ENCODE measurements around the gene ZNF566.
A peak's percentile ranks its signal among the peaks of the same experiment; 100 is the strongest.

ZNF566 gene

DNA sequence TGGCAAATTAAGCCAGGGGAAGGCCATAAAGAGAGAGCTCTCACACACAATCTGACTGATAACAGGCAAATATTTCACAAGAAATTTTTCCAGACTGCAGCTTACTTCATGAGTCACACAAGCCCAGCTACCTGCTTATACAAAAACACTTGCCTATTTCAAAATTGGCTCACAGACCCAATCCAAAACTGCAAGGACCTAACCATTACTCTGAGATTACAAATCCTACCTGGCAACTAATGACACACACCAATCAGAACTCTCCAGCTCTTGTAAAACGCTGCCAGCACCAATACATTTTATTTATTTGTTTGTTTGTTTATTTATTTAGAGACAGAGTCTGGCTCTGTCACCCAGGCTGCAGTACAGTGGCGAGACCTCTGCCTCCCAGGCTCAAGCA is 52.8 kb downstream of the ZNF566 start:
- DNase-seq: no peak

DNA sequence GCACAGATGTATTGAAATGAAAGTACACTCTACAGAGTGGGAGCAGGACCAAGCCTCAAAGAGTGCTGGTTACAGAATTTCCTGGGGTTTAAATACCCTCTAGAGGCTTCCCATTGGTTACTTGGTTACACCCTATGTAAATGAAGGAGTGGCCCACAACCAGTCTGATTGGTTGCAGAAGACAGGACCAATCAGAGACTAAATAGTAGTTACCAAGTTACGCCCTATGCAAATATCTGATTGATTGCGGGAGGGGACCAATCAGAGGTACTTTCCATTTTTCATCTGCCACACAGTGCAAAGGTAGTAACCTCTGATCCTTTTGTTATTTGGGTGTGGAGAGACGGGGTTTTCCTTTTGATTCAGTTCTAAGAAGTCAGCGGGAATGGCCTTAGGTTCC is 65.4 kb downstream of the ZNF566 start:
- DNase-seq: no peak

DNA sequence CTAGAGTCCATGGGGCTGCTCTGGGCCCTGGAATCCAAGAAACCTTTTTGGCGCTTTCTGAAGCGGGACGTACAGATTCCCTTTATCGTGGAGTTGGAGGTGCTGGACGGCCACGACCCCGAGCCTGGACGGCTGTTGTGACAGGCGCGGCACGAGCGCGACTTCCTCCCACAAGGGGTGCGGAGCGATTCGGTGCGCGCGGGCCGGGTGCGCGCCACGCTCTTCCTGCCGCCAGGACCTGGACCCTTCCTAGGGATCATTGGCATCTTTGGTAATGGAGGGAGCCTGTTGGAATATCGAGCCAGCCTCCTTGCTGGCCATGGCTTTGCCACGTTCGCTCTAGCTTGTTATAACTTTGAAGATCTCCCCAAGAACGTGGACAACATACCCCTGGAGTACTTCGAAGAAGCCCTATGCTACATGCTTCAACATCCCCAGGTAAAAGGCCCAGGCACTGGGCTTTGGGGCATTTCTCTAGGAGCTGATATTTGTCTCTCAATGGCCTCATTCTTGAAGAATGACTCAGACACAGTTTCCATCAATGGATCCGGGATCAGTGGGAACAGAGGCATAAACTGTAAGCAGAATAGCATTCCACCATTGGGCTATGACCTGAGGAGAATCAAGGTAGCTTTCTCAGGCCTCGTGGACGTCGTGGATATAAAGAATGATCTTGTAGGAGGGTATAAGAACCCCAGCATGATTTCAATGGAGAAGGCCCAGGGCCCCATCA is 67.4 kb downstream of the ZNF566 start:
- no peak for DNase-seq

DNA sequence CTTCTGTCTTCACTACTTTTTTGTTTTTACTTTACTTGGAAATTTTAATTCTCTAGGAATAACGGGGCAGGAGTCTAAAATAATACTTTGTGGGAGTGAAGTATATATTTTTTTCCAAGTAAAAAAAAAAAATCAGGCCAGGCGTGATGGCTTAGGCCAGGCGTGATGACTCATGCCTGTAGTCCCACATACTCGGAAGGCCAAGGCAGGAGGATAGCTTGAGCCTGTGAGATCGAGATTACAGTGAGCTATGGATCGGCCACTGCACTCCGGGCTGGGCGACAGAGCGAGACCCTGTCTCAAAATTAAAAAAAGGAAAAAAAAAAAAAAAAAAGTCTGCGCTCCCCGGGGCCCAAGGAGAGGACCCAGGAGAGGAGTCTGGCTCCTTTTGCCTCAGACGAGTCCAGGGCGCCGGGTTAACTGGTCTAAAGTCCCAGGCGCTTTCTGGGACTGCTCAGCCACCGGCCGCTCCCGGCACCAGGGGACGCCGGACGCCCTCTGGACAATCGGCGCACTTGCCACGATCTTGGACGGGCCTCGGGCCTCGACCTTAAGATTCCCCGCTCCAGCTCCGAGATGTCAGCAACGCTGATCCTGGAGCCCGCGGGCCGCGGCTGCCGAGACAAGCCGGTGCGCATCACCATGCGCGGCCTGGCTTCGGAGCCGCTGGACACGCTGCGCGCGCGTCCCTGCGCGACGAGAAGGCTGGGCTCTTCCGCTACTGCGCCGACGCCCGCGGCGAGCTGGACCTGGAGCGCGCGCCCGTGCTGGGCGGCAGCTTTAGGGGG is 68.2 kb downstream of the ZNF566 start:
- no peak for DNase-seq

DNA sequence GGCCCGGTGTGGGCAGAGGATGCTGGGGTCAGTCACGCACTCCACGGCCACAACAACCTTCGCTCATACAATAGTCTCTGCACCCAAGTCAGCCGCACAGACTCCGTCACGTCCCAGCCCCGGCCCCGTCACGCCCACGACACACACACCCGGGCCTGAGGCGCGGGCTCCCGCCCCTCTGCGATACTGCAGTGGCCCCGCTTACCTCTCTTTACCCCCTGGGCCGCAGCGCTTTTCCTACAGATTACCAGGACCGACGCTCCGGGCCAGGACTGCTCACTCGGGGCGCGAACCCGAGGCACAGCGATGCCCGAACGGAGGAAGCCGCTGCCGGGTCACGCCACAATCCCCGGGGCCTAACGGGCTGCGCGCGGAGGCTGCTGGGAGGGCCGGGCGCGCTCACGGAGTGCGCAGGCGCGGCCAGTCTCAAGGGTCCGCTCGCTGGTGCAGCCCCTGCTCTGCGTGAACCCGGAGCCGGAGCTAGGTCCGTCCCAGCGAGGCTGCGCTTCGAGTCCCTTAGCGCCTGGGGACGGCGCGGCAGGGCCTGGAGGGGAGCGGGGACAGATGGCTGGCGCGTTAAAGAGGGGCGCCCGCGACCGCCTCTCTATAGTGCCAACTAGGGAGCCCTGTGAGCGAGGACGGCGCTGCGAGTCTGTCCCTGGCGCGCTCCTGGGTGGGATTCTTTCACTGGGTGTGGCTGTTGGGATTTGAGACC is 70.9 kb downstream of the ZNF566 start, which contains the start of gene ZFP82:
TSS of gene ZFP82 (minus strand) at position 358 of the 715 bp plus-strand sequence. CDS start 8,855 bp downstream, outside the sequence.
- DNase-seq: peak; percentile 74

DNA sequence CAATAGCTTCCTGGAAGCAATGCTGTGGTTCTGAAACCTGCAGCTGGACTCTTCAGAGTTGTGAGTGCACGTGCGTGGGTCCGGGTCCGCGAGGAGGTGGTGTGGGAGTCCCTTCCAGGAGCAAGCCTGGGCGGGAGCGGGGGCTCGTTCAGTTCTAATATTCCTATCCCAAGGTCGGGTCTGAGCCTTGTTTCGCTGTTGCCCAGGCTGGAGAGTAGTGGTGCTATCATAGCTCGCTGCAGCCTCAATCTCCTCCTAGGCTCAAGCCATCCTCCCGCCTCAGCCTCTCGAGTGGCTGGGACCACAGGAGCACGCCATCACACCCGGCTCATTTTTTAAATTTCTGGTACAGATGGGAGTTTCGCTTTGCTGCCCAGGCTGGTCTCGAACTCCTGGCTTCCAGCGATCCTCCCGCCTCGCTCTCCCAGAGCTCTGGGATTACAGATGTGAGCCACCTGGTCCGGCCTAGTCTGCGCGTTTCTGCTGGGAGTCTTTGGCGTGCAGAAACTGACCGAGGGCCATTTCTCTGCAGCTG is 71.5 kb downstream of the ZNF566 start:
- DNase-seq: no peak

DNA sequence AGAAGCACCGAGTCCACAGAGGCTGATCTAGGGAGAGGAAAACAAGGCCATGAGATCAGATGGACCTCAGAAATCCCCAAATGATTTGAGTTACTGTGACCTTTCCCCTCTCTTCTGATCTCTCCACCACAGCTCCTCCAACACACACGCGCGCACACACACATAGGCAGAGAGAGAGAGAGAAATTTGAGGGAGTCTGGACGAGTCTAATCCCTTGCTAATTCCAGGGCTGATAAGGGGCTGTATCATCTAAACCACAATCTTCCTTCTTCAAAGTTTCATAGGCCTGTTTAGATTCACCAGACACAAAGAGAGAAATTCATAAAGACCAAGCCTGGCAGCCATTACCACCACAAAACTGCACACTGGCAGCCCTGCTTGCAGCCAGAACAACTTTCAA is 79.5 kb downstream of the ZNF566 start:
- DNase-seq: peak; percentile 84

DNA sequence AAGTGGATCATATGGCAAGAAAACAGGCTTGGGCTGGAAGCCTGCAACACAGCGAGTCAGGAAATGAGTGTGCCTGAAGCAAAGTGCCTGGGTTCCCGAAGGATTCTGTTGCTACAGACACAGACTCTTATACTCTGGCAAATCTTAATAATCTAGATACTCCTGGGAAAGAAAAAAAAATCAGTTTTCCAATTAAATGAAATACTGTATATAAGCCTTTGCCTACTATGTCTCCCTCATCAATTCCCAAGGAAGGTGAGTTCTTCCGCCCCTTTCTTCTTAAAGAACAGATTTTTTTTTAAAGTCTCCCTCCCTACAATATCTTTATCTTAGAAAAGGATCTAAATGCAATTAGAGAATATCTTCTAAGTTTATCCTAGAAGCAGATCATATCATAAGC is 81.3 kb downstream of the ZNF566 start:
- no peak for DNase-seq

DNA sequence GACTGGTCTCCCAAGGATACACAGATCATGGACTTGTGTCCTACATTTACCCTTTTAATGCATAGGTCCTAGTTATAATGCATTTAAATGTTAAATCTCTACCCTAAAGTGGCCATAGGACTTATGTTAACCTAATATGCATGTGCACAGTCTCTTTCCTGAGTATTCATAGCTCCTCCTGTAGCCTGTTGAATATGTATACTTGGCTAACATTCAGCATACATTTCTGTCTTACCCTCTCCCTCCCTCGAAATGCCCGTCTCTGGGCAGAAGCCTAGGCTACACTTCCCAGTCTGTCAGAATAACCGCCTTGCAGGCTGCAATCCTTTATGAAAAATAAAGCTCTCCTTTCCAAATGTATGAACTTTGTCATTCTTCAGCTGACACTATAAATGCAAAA is 84.9 kb downstream of the ZNF566 start:
- DNase-seq: no peak

DNA sequence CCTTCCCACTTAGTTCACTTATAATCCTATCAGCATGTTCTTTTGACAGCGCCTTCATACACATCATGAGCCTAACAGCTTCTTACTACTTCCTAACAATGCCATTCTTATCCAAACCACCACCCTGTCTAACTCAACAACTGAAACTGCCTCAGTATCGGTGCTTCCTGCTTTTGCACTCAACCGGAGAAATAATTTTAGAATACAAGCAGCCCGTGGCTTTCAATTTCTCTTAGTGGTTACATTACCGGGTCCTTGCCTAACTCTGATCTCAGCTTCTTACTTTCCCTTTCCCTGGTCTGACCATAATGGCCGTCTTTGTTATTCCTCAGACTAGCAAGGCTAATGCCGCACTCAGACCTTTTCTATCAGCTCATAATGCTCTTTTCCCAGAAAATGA is 87.9 kb downstream of the ZNF566 start:
- peak; percentile 99 for DNase-seq

DNA sequence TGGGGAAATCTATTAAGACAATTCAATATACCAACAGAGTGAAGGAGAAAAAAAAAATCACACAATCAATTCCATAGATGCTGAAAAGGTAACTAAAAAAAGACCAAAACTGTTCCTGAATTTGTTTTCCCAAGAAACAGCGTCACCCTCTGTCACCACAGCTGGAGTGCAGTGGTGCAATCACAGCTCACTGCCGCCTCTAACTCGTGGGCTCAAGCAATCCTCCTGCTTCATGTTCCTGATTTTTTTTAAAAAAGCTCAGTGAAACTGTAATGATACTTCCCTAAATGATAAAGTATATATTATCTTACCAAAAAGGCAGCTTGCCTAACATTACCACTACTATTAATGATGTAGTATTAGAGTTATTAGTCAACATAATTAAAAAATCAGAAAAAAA is 90.8 kb downstream of the ZNF566 start:
- DNase-seq: peak; percentile 79

Data from MV-4-11 (cell line).